Dendritic cell treated with granulocyte-macrophage colony-stimulating factor and Interleukin-4, amounts not matched to agents 40 ng/mL and 50 ng/mL, for 4 days (primary cell): ENCODE data around the gene PER1.

Source experiments
- H3K27ac Mint-ChIP-seq: one replicate; pipeline ENCODE4 v1.8.0; 2022; ENCODE audit warnings: mild to moderate bottlenecking, mixed read lengths
- H3K27me3 Mint-ChIP-seq: one replicate; pipeline ENCODE4 v1.8.0; 2022; ENCODE audit warnings: mild to moderate bottlenecking, mixed read lengths
- H3K36me3 Mint-ChIP-seq: one replicate; pipeline ENCODE4 v1.8.0; 2022; ENCODE audit warnings: low read depth, mixed read lengths
- H3K4me1 Mint-ChIP-seq: one replicate; pipeline ENCODE4 v1.8.0; 2022; ENCODE audit warnings: low read depth, mixed read lengths
- H3K4me3 Mint-ChIP-seq: one replicate; pipeline ENCODE4 v1.8.0; 2022; ENCODE audit warnings: mild to moderate bottlenecking, moderate library complexity, mixed read lengths
- H3K9me3 Mint-ChIP-seq: one replicate; pipeline ENCODE4 v1.8.0; 2022; ENCODE audit warnings: mixed read lengths
- intact Hi-C: fragments of 100-400 bp; cut with micrococcal nuclease; formaldehyde crosslinking; loops from one replicate; pipeline ENCODE4 v1.15.0; 2022

The PER1 gene

GRCh38 chr17:8152112-8152775 is at the start of gene PER1:
TSS of gene PER1 (minus strand) at chr17:8152404. CDS start at chr17:8150706, 1,698 bp downstream.
- H3K27ac Mint-ChIP-seq = no peak within 1 kb of the TSS
- H3K4me1 Mint-ChIP-seq = peaks cover 13% of the 10 kb centered on the region
- H3K36me3 Mint-ChIP-seq = peaks cover 42% of the 10 kb centered on the region
- H3K9me3 Mint-ChIP-seq = no peaks in the 10 kb centered on the region
- peak within 1 kb of the TSS; percentile 84 for H3K4me3 Mint-ChIP-seq
- intact Hi-C loops = loop anchor here (10.0 kb wide), 1 partner anchor 307 kb away; no protein-coding TSS in a partner anchor
- H3K27me3 Mint-ChIP-seq = no peaks in the 10 kb centered on the region

- no peaks in the 10 kb centered on the region for H3K9me3 Mint-ChIP-seq
- no peaks in the 10 kb centered on the region for H3K36me3 Mint-ChIP-seq
- intact Hi-C loops = loop anchor here (1.0 kb wide), 1 partner anchor 8 kb away; no protein-coding TSS in a partner anchor
- no peaks in the 10 kb centered on the region for H3K27me3 Mint-ChIP-seq
- peaks cover 9% of the 10 kb centered on the region for H3K4me1 Mint-ChIP-seq
- no peak overlapping the region for H3K4me3 Mint-ChIP-seq
- H3K27ac Mint-ChIP-seq = no peak overlapping the region
Measured at GRCh38 chr17:8192070-8192815, 40.0 kb upstream of the PER1 start.

- H3K27ac Mint-ChIP-seq = no peak overlapping the region
- no peaks in the 10 kb centered on the region for H3K27me3 Mint-ChIP-seq
- intact Hi-C loops = no loop called here
- H3K9me3 Mint-ChIP-seq = no peaks in the 10 kb centered on the region
- H3K36me3 Mint-ChIP-seq = no peaks in the 10 kb centered on the region
- no peaks in the 10 kb centered on the region for H3K4me1 Mint-ChIP-seq
- H3K4me3 Mint-ChIP-seq = peak overlapping the region; percentile 53
Measured at GRCh38 chr17:8190506-8190905, 38.3 kb upstream of the PER1 start.

- Mint-ChIP-seq H3K4me3 (peak within 1 kb of the TSS; percentile 53), H3K36me3 (no peaks in the 10 kb centered on the region), H3K27ac (no peak within 1 kb of the TSS), H3K27me3 (no peaks in the 10 kb centered on the region), H3K9me3 (no peaks in the 10 kb centered on the region), H3K4me1 (no peaks in the 10 kb centered on the region)
- intact Hi-C loops = loop anchor here (5.0 kb wide), 1 partner anchor 112 kb away; no protein-coding TSS in a partner anchor
Measured at GRCh38 chr17:8189711-8190477, 37.7 kb upstream of the PER1 start, which contains the start of gene BORCS6. TSS of gene BORCS6 (minus strand) at chr17:8190180. CDS start at chr17:8190140, 40 bp downstream.

GRCh38 chr17:8189041-8189710 is 37.0 kb upstream of the PER1 start:
- peaks cover 1% of the 10 kb centered on the region for H3K4me1 Mint-ChIP-seq
- H3K4me3 Mint-ChIP-seq = no peak overlapping the region
- H3K27me3 Mint-ChIP-seq = no peaks in the 10 kb centered on the region
- H3K36me3 Mint-ChIP-seq = no peaks in the 10 kb centered on the region
- intact Hi-C loops = loop anchor here (5.0 kb wide), 1 partner anchor 113 kb away; no protein-coding TSS in a partner anchor
- H3K27ac Mint-ChIP-seq = no peak overlapping the region
- H3K9me3 Mint-ChIP-seq = no peaks in the 10 kb centered on the region

- Mint-ChIP-seq H3K36me3 (no peaks in the 10 kb centered on the region), H3K27ac (no peak overlapping the region), H3K4me1 (peaks cover 8% of the 10 kb centered on the region), H3K4me3 (no peak overlapping the region), H3K9me3 (no peaks in the 10 kb centered on the region), H3K27me3 (peaks cover 6% of the 10 kb centered on the region)
- intact Hi-C loops = loop anchor here (5.0 kb wide), 1 partner anchor 114 kb away; no protein-coding TSS in a partner anchor
Measured at GRCh38 chr17:8188263-8188839, 36.1 kb upstream of the PER1 start.

GRCh38 chr17:8187517-8188262 is 35.5 kb upstream of the PER1 start:
- Mint-ChIP-seq H3K36me3 (no peaks in the 10 kb centered on the region), H3K27me3 (peaks cover 7% of the 10 kb centered on the region), H3K9me3 (no peaks in the 10 kb centered on the region), H3K4me1 (peaks cover 8% of the 10 kb centered on the region), H3K4me3 (no peak overlapping the region), H3K27ac (no peak overlapping the region)
- intact Hi-C loops = loop anchor here (1.0 to 5.0 kb wide), 4 partner anchors 34 to 115 kb away; no protein-coding TSS in a partner anchor

- H3K4me3 Mint-ChIP-seq = no peak overlapping the region
- peaks cover 9% of the 10 kb centered on the region for H3K27me3 Mint-ChIP-seq
- H3K4me1 Mint-ChIP-seq = peaks cover 8% of the 10 kb centered on the region
- intact Hi-C loops = loop anchor here (1.0 to 5.0 kb wide), 4 partner anchors 34 to 115 kb away; no protein-coding TSS in a partner anchor
- no peaks in the 10 kb centered on the region for H3K9me3 Mint-ChIP-seq
- H3K27ac Mint-ChIP-seq = no peak overlapping the region
- H3K36me3 Mint-ChIP-seq = no peaks in the 10 kb centered on the region
Measured at GRCh38 chr17:8186787-8187516, 34.7 kb upstream of the PER1 start.

GRCh38 chr17:8186446-8186786 is 34.2 kb upstream of the PER1 start:
- H3K4me1 Mint-ChIP-seq = peaks cover 10% of the 10 kb centered on the region
- intact Hi-C loops = loop anchor here (2.0 to 5.0 kb wide), 2 partner anchors 48 to 116 kb away; no protein-coding TSS in a partner anchor
- no peak overlapping the region for H3K4me3 Mint-ChIP-seq
- peaks cover 9% of the 10 kb centered on the region for H3K27me3 Mint-ChIP-seq
- H3K36me3 Mint-ChIP-seq = no peaks in the 10 kb centered on the region
- H3K27ac Mint-ChIP-seq = no peak overlapping the region
- no peaks in the 10 kb centered on the region for H3K9me3 Mint-ChIP-seq

- Mint-ChIP-seq H3K27ac (no peak overlapping the region), H3K9me3 (no peaks in the 10 kb centered on the region), H3K36me3 (no peaks in the 10 kb centered on the region), H3K4me1 (peaks cover 16% of the 10 kb centered on the region), H3K4me3 (no peak overlapping the region), H3K27me3 (peaks cover 11% of the 10 kb centered on the region)
- intact Hi-C loops = loop anchor here (2.0 to 5.0 kb wide), 2 partner anchors 47 to 116 kb away; no protein-coding TSS in a partner anchor
Measured at GRCh38 chr17:8185582-8186445, 33.6 kb upstream of the PER1 start.

- Mint-ChIP-seq H3K27ac (peak overlapping the region; percentile 96), H3K4me1 (peaks cover 52% of the 10 kb centered on the region), H3K27me3 (peaks cover 2% of the 10 kb centered on the region), H3K4me3 (peak overlapping the region; percentile 91), H3K9me3 (no peaks in the 10 kb centered on the region), H3K36me3 (peaks cover 9% of the 10 kb centered on the region)
- intact Hi-C loops = no loop called here
Measured at GRCh38 chr17:8176998-8177731, 25.0 kb upstream of the PER1 start.
